Stimulated activated naive CD8-positive, alpha-beta T cell treated with anti-CD3 and anti-CD28 coated beads, Interleukin-15, Interleukin-2, amounts not matched to agents 100 U/mL and 50 U/mL, for 24 hours (primary cell): ENCODE data around the gene TBC1D2B.
"Not testable (repeated sequence)": the region's sequence is repeated elsewhere in the genome, so short reads cannot be mapped to it uniquely, and the experiment has no call there.

ENCODE experiments used
- ATAC-seq: fragments of 150-1000 bp; cut with Tn5 transposase; one replicate; pipeline ENCODE4 v1.10.0; 2021
- DNase-seq: peaks from one replicate; pipeline ENCODE4 v3.0.0; 2021

TBC1D2B gene

GRCh38 chr15:77988347-77989295 lies 88.9 kb downstream of the TBC1D2B start:
- ATAC-seq (no peak), DNase-seq (no peak)

- not testable (repeated sequence) for ATAC-seq, DNase-seq
These were observed 89.8 kb downstream of the TBC1D2B start for GRCh38 chr15:77987765-77988136.

GRCh38 chr15:77986891-77987764 lies 90.4 kb downstream of the TBC1D2B start:
- no peak for DNase-seq
- ATAC-seq: no peak

- no peak for ATAC-seq
These were observed 91.5 kb downstream of the TBC1D2B start for GRCh38 chr15:77985931-77986480.

GRCh38 chr15:77985031-77985930 lies 92.2 kb downstream of the TBC1D2B start:
- no peak for DNase-seq
- ATAC-seq: no peak

More at GRCh38 chr15:77985931-77986480, 91.5 kb downstream of the TBC1D2B start:
- DNase-seq: no peak

- DNase-seq (no peak), ATAC-seq (no peak)
These were observed 93.1 kb downstream of the TBC1D2B start for GRCh38 chr15:77984446-77984861.

- no peak for ATAC-seq
These were observed 93.6 kb downstream of the TBC1D2B start for GRCh38 chr15:77983708-77984445.

GRCh38 chr15:77983091-77983707 lies 94.3 kb downstream of the TBC1D2B start:
- no peak for DNase-seq

More at GRCh38 chr15:77983708-77984445, 93.6 kb downstream of the TBC1D2B start:
- DNase-seq: no peak

GRCh38 chr15:77982127-77982490 lies 95.4 kb downstream of the TBC1D2B start:
- ATAC-seq: no peak
- DNase-seq: no peak

More at GRCh38 chr15:77983091-77983707, 94.3 kb downstream of the TBC1D2B start:
- ATAC-seq: no peak

- ATAC-seq (no peak), DNase-seq (no peak)
These were observed 96.0 kb downstream of the TBC1D2B start for GRCh38 chr15:77981281-77982126.

- DNase-seq, ATAC-seq: not testable (repeated sequence)
These were observed 96.8 kb downstream of the TBC1D2B start for GRCh38 chr15:77980674-77981073.

GRCh38 chr15:77980098-77980497 lies 97.4 kb downstream of the TBC1D2B start:
- DNase-seq: no peak
- no peak for ATAC-seq

GRCh38 chr15:77979157-77979556 lies 98.4 kb downstream of the TBC1D2B start:
- not testable (repeated sequence) for ATAC-seq, DNase-seq

- DNase-seq, ATAC-seq: not testable (repeated sequence)
These were observed 98.8 kb downstream of the TBC1D2B start for GRCh38 chr15:77978759-77979145.

GRCh38 chr15:77977903-77978758 lies 99.4 kb downstream of the TBC1D2B start:
- not testable (repeated sequence) for ATAC-seq

GRCh38 chr15:77976760-77977525 lies 100.6 kb downstream of the TBC1D2B start:
- ATAC-seq, DNase-seq: not testable (repeated sequence)

More at GRCh38 chr15:77977903-77978758, 99.4 kb downstream of the TBC1D2B start:
- DNase-seq: not testable (repeated sequence)

- not testable (repeated sequence) for ATAC-seq, DNase-seq
These were observed 101.4 kb downstream of the TBC1D2B start for GRCh38 chr15:77976095-77976450.
